IPS-11a (cell line): ENCODE measurements around the gene DCD.

Source experiments
- H3K4me3 ChIP-seq: one replicate; pipeline ENCODE4 v1.5.1; 2013; ENCODE audit warnings: low read depth, low read length, control low read depth

Gene DCD

DNA sequence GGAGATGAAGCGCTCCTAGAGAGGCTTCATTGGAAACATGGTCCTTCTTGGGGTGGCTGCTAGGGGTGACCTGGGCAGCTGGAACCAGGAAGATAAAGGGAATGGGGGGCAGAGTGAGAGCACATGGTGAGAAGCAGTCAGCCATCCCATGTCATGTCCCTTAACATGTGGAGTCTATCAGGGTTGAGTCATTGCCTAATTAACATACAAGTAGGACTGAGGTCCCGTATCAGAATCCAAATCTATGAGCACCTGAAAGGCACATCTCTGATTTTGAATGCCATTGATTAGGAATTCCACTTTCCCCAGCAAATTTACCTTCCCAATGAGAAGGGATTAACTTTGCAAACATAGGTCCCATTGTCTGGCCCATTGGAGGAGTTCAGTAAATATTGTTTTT is 39.4 kb downstream of the DCD start:
- no peak overlapping the region for H3K4me3 ChIP-seq

DNA sequence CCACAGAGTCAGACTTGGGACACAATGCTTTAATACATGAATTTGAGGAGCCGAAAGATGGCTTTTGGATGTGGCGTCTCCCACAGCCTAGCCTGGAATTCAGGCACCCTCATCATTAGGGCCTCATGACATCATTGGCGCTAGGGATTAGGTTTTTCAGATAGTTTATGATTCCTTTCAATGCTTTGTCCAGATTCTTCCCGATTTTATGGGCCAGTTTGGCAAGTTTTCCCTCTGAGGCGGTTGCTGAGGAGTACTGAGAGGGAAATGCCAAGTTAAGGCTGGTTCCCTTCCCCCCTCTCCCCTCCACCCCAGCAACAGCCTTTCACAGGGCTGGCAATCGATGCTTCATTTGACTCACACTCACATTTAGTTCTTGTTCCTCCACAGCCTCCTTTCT is 40.0 kb downstream of the DCD start:
- H3K4me3 ChIP-seq: no peak overlapping the region

- H3K4me3 ChIP-seq: no peak overlapping the region
Observed at GRCh38 chr12:54606556-54606955, 41.6 kb downstream of the DCD start.

DNA sequence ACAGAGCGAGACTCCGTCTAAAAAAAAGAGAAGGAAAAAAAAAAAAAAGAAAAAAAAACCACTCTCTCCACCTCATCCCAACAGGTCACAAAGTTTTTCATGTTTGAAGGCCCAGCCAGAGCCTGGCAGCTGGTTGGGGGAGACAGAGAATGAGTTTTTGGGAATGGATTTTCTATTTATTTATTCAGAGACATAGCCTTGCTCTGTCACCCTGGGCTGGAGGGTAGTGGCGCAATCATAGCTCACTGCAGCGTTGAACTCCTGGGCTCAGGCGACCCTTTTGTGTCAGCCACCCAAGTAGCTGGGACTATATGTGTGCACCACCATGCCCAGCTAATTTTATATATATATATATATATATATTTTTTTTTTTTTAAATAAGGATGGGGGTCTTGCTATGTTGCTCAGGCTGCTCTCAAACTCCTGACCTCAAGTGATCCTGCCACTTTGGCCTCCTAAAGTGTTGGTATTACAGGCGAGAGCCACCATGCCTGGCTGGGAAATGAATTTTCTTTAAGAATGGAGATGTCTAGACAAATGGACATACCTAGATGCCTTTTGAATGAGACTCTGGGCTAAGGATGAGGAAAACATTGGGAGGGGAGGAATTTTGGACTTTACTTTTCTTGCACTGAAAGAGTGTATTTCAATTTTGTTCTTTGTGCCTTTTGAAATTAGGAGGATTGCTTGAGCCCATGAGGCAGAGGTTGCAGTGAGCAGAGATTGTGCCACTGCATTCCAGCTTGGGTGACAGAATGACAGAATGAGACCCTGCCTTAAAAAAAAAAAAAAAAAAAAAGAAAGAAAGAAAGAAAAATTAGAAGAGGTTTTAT is 42.8 kb downstream of the DCD start:
- no peak overlapping the region for H3K4me3 ChIP-seq

GRCh38 chr12:54604436-54604835 is 43.7 kb downstream of the DCD start:
- no peak overlapping the region for H3K4me3 ChIP-seq

DNA sequence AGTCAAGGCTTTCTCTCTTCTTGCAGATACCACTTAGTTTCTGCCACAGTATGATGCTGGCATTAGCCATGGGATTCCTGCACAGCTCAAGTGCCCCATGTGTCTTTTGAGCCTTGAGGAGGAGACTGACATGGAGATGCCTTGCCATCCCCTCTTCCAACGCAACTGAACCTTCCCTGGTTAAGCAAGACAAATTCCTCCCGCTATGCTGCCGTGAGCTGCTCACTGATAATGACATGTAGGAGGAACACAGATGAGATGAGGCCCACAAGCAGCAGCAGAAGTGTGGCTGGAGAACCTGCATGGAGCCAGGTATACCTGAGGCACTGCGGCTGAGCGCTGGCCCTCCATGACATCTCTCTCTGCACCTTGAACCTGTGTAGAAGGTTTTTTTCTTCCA is 44.3 kb downstream of the DCD start:
- H3K4me3 ChIP-seq: no peak overlapping the region

GRCh38 chr12:54603173-54603814 is 44.9 kb downstream of the DCD start:
- no peak overlapping the region for H3K4me3 ChIP-seq

GRCh38 chr12:54602661-54603060 is 45.5 kb downstream of the DCD start:
- H3K4me3 ChIP-seq: no peak overlapping the region

GRCh38 chr12:54601841-54602240 is 46.3 kb downstream of the DCD start:
- no peak overlapping the region for H3K4me3 ChIP-seq

- no peak overlapping the region for H3K4me3 ChIP-seq
Observed at GRCh38 chr12:54598970-54599369, 49.2 kb downstream of the DCD start.

DNA sequence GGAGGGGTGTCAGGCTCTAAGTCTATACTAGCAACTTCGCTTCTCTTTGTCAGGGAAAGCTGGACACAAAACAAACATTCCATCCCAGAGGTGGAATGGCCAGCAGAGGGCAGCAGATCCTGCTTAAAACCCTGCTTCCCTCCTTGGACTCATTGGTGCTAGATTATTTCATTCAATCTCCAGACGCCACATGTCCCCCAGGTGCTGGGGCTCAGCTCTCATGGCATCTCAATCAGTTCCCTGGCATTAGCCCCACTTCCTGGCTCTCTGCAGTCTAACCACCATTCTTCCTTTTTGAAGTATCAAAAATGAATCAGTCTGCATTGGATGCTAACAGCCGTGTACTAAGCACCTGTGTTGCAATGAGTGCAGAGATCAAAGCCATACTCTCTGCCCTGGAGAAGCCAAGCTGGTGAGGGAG is 51.6 kb downstream of the DCD start:
- no peak overlapping the region for H3K4me3 ChIP-seq

DNA sequence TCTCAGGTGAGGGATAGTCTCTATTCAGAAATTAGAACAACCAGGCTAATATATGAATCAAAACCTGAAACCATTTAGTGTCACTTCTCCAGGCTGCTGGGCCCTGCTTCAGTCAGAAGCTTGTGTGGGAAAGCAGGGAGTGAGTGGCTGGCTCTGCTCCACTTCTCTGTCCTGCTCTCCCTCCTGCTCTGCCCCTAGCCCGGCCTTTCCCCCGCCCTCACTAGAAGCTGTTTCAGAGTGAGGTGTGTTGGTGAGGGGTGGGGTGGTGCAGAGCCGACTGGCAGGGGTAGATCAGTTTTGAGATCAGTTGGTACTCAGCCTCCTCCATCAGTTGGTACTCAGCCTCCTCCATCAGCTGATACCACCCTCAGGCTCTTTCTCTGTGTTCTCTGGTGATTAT is 52.7 kb downstream of the DCD start:
- no peak overlapping the region for H3K4me3 ChIP-seq
